Mucosa of descending colon (tissue), 3 donors: ENCODE results near the gene USP5. TPM values are rescaled to one million over a fixed set of nuclear protein-coding genes. Genes with fewer than 3 reads are reported as not detected.
A peak's percentile ranks its signal among the peaks of the same experiment; 100 is the strongest.

Source experiments
- ATAC-seq: fragments of 200-7000 bp; cut with Tn5 transposase; one replicate; pipeline ENCODE4 v1.9.1; 2020; ENCODE audit warnings: mild to moderate bottlenecking, moderate library complexity
- DNase-seq, 3 donors: peaks; one replicate each; pipeline ENCODE4 v3.0.0-alpha.2; 2020
- H3K36me3 ChIP-seq: fragments of 200-600 bp; one replicate; pipeline ENCODE4 v1.8.0; 2021; ENCODE audit warnings: low read depth, mild to moderate bottlenecking
- H3K4me1 ChIP-seq: fragments of 200-600 bp; one replicate; pipeline ENCODE4 v1.8.0; 2021; ENCODE audit warnings: low read depth, mild to moderate bottlenecking
- H3K4me3 ChIP-seq: fragments of 200-600 bp; one replicate; pipeline ENCODE4 v1.8.0; 2021; ENCODE audit warnings: mild to moderate bottlenecking
- H3K9me3 ChIP-seq: fragments of 200-600 bp; one replicate; pipeline ENCODE4 v1.8.0; 2021; ENCODE audit warnings: mild to moderate bottlenecking
- CTCF ChIP-seq: fragments of 200-600 bp; IDR thresholded peaks from one replicate; pipeline ENCODE4 v1.8.0; 2022; ENCODE audit warnings: antibody characterized with exemption, mild to moderate bottlenecking
- intact Hi-C, 2 donors: fragments of 100-400 bp; cut with DNase I in 1 of 2; cut with micrococcal nuclease in 1 of 2; formaldehyde crosslinking; loops; one replicate each; pipeline versions ENCODE4 v1.11.0 to v1.11.1; 2022; cut with DNase I, micrococcal nuclease
- total RNA-seq, 3 donors: library from RNA; stranded (reverse); fragmentation: NEBNext Ultra II Directional in 2 of 3; extraction: Animal tissue kit (Norgen Biotek cat#: 25700) in 2 of 3; gene quantifications; one replicate each; pipeline versions ENCODE4 v1.2.1 to v1.2.4, GENCODE V29; 2021 to 2023
- donor health status: DM: no; HTN: no; CAD: no; lungs with moderate emphysema.
- donor health status: DM: no; HTN: no; CAD: no.
- donor health status: DM: no; HTN: yes; CAD: no.

USP5 gene
- total RNA-seq, 3 donors from 2014 or later = 65.9 to 80.7 (median 79.7) TPM

DNA sequence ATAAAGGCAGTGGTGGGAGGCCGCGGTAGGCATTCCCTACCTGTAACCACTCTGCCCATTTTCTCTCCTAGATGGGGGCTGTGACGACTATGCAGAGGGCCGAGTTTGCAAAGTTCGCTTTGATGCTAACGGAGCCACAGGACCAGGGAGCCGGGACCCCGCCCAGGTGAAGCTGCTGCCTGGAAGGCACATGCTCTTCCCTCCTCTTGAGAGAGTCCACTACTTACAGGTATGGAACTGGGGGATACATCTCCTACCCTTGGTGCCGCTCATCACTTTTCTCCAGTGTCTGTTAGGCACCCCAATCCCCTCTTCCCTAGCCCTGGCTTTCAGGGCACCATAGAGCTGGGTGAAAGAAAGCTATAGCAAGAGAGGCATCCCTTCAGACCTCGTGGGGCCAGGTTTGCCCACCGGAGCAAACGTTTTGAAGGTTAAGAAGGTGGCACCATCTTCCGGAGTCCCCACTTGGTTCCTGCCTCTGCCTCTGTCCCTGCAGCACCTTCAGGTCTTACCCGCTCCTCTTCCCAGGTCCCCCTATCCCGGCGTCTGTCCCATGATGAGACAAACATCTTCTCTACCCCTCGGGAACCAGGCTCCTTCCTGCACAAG, 25.7 kb upstream of the USP5 start:
- Histone ChIP-seq H3K9me3 (no peaks in the 10 kb centered on the region), H3K36me3 (no peaks in the 10 kb centered on the region), H3K4me1 (peaks cover 6% of the 10 kb centered on the region), H3K4me3 (no peak overlapping the region)
- ATAC-seq (no peak), DNase-seq (peak in 1 of 3 donors; percentile 28)
- intact Hi-C loops = loop anchor here (5.0 to 10.0 kb wide), 2 partner anchors 74 to 91 kb away; partner anchors contain the start of gene MLF2 (in 1 of the 2)
- TF ChIP-seq CTCF = no peak

GRCh38 chr12:6826734-6827436, 25.1 kb upstream of the USP5 start:
- peaks cover 6% of the 10 kb centered on the region for H3K4me1 ChIP-seq

GRCh38 chr12:6827437-6827911, 24.5 kb upstream of the USP5 start:
- H3K4me1 ChIP-seq = peaks cover 6% of the 10 kb centered on the region
- no peaks in the 10 kb centered on the region for H3K9me3 ChIP-seq
- no peak for TF ChIP-seq CTCF
- no peaks in the 10 kb centered on the region for H3K36me3 ChIP-seq
- intact Hi-C loops = loop anchor here (5.0 to 10.0 kb wide), 2 partner anchors 75 to 93 kb away; partner anchors contain the start of gene MLF2 (in 1 of the 2)
- H3K4me3 ChIP-seq = no peak overlapping the region
- ATAC-seq (peak; percentile 43), DNase-seq (peak; percentile 76 to 87 (median 82))

More at GRCh38 chr12:6826734-6827436, 25.1 kb upstream of the USP5 start:
- Histone ChIP-seq H3K4me3 (no peak overlapping the region), H3K9me3 (no peaks in the 10 kb centered on the region), H3K36me3 (no peaks in the 10 kb centered on the region)
- ATAC-seq (no peak), DNase-seq (peak in 1 of 3 donors; percentile 29)
- intact Hi-C loops = loop anchor here (5.0 to 10.0 kb wide), 2 partner anchors 75 to 92 kb away; partner anchors contain the start of gene MLF2 (in 1 of the 2)
- no peak for TF ChIP-seq CTCF

GRCh38 chr12:6827982-6828780, 23.8 kb upstream of the USP5 start, which contains the start of gene P3H3:
Gene P3H3, plus strand, starts transcription at chr12:6828407. Its CDS starts 34 bp downstream, at chr12:6828441.
- peak in 1 of 3 donors; percentile 42 for DNase-seq

More at GRCh38 chr12:6827982-6828780, 23.8 kb upstream of the USP5 start, which contains the start of gene P3H3:
- no peaks in the 10 kb centered on the region for H3K9me3 ChIP-seq
- peak within 1 kb of the TSS; percentile 30 for H3K4me3 ChIP-seq
- no peaks in the 10 kb centered on the region for H3K36me3 ChIP-seq
- TF ChIP-seq CTCF = no peak
- intact Hi-C loops = loop anchor here (5.0 to 10.0 kb wide), 2 partner anchors 76 to 93 kb away; partner anchors contain the start of gene MLF2 (in 1 of the 2)
- ATAC-seq = peak; percentile 33
- H3K4me1 ChIP-seq = peaks cover 6% of the 10 kb centered on the region
